ENCODE results near the gene SENP8.

Gene SENP8

GRCh38 chr15:72113347-72114031 lies 4.7 kb upstream of the SENP8 start:
- Histone ChIP-seq H4K20me1 (ENCODE audit: insufficient read depth, low read length) (peaks cover 41% of the 10 kb centered on the region), H3K4me1 (ENCODE audit: low read length) (peaks cover 10% of the 10 kb centered on the region), H3K79me2 (ENCODE audit: low read length) (peaks cover 87% of the 10 kb centered on the region), H2AFZ (ENCODE audit: low read depth, low read length) (no peak overlapping the region), H3K36me3 (replicated peaks; ENCODE audit: low read depth, low read length) (no peaks in the 10 kb centered on the region), H3K9me3 (ENCODE audit: insufficient read depth, low read length) (no peaks in the 10 kb centered on the region), H3K27me3 (ENCODE audit: low read depth, low read length) (no peaks in the 10 kb centered on the region), H3K27ac (ENCODE audit: low read length) (no peak overlapping the region), H3K4me2 (ENCODE audit: low read length) (no peak overlapping the region), H3K4me3 (ENCODE audit: low read length) (no peak overlapping the region), H3K9ac (ENCODE audit: low read length) (no peak overlapping the region)
- no peak for TF ChIP-seq EZH2phosphoT487 (IDR thresholded peaks at IDR 0.05; ENCODE audit: low read depth)

- Histone ChIP-seq H3K4me1 (ENCODE audit: low read length) (peaks cover 14% of the 10 kb centered on the region), H3K4me2 (ENCODE audit: low read length) (peak overlapping the region; percentile 92), H4K20me1 (ENCODE audit: insufficient read depth, low read length) (peaks cover 37% of the 10 kb centered on the region), H3K27me3 (ENCODE audit: low read depth, low read length) (no peaks in the 10 kb centered on the region), H2AFZ (ENCODE audit: low read depth, low read length) (0 out of 2 replicates have a peak overlapping the region, but pooled peaks have one; percentile 54), H3K4me3 (ENCODE audit: low read length) (peak overlapping the region; percentile 87), H3K79me2 (ENCODE audit: low read length) (peaks cover 61% of the 10 kb centered on the region), H3K9me3 (ENCODE audit: insufficient read depth, low read length) (no peaks in the 10 kb centered on the region), H3K27ac (ENCODE audit: low read length) (peak overlapping the region; percentile 72), H3K36me3 (replicated peaks; ENCODE audit: low read depth, low read length) (no peaks in the 10 kb centered on the region), H3K9ac (ENCODE audit: low read length) (peak overlapping the region; percentile 80)
- no peak for TF ChIP-seq EZH2phosphoT487 (IDR thresholded peaks at IDR 0.05; ENCODE audit: low read depth)
- TF ChIP-seq CTCF (IDR thresholded peaks at IDR 0.05; ENCODE audit: low read depth, low read length), result no peak
Measured at GRCh38 chr15:72116731-72117485, 1.3 kb upstream of the SENP8 start.

- Histone ChIP-seq H3K27me3 (ENCODE audit: low read depth, low read length) (no peaks in the 10 kb centered on the region), H3K4me2 (ENCODE audit: low read length) (peak overlapping the region; percentile 92), H4K20me1 (ENCODE audit: insufficient read depth, low read length) (peaks cover 37% of the 10 kb centered on the region), H3K4me1 (ENCODE audit: low read length) (peaks cover 14% of the 10 kb centered on the region), H3K36me3 (replicated peaks; ENCODE audit: low read depth, low read length) (no peaks in the 10 kb centered on the region), H3K9ac (ENCODE audit: low read length) (peak overlapping the region; percentile 80), H3K79me2 (ENCODE audit: low read length) (peaks cover 55% of the 10 kb centered on the region), H3K27ac (ENCODE audit: low read length) (peak overlapping the region; percentile 72), H2AFZ (ENCODE audit: low read depth, low read length) (peak overlapping the region; percentile 54; the same call in 1 of the 2 replicates), H3K9me3 (ENCODE audit: insufficient read depth, low read length) (no peaks in the 10 kb centered on the region), H3K4me3 (ENCODE audit: low read length) (peak overlapping the region; percentile 87)
- TF ChIP-seq CTCF (IDR thresholded peaks at IDR 0.05; ENCODE audit: low read depth, low read length) (no peak), EZH2phosphoT487 (IDR thresholded peaks at IDR 0.05; ENCODE audit: low read depth) (no peak)
Measured at GRCh38 chr15:72117486-72118016, 652 bp upstream of the SENP8 start.

GRCh38 chr15:72124218-72124617 lies 6.0 kb downstream of the SENP8 start:
- no peak overlapping the region for H3K27ac ChIP-seq (ENCODE audit: low read length)
- H3K9me3 ChIP-seq (ENCODE audit: insufficient read depth, low read length), result no peaks in the 10 kb centered on the region
- no peak for TF ChIP-seq CTCF (IDR thresholded peaks at IDR 0.05; ENCODE audit: low read depth, low read length)
- no peak for TF ChIP-seq EZH2phosphoT487 (IDR thresholded peaks at IDR 0.05; ENCODE audit: low read depth)

More at GRCh38 chr15:72124218-72124617, 6.0 kb downstream of the SENP8 start:
- Histone ChIP-seq H3K36me3 (replicated peaks; ENCODE audit: low read depth, low read length) (no peaks in the 10 kb centered on the region), H2AFZ (ENCODE audit: low read depth, low read length) (no peak overlapping the region), H3K79me2 (ENCODE audit: low read length) (0 out of 2 replicates have a peak, but pooled peaks cover 3% of the 10 kb centered on the region), H3K9ac (ENCODE audit: low read length) (no peak overlapping the region), H3K27me3 (ENCODE audit: low read depth, low read length) (no peaks in the 10 kb centered on the region), H3K4me1 (ENCODE audit: low read length) (peaks cover 4% of the 10 kb centered on the region; the same call in 1 of the 2 replicates), H3K4me3 (ENCODE audit: low read length) (no peak overlapping the region), H3K4me2 (ENCODE audit: low read length) (no peak overlapping the region), H4K20me1 (ENCODE audit: insufficient read depth, low read length) (no peaks in the 10 kb centered on the region)
